Stimulated activated naive CD8-positive, alpha-beta T cell treated with anti-CD3 and anti-CD28 coated beads, Interleukin-15, amount 100 ng/mL, for 72 hours (primary cell): ENCODE data around the gene ZNF516.

Experiments used
- ATAC-seq: fragments of 150-1000 bp; cut with Tn5 transposase; 2 replicates; pipeline ENCODE4 v1.10.0; 2021; ENCODE audit warnings: mild to moderate bottlenecking, moderate library complexity
- DNase-seq, 2 donors: peaks; one replicate each; pipeline ENCODE4 v3.0.0; 2021 to 2022
- H3K27ac Mint-ChIP-seq, 2 donors: one replicate each; pipeline ENCODE4 v1.8.0; 2022; ENCODE audit warnings: mild to moderate bottlenecking in 2 of 2, mixed read lengths in 2 of 2, moderate library complexity in 2 of 2
- H3K27me3 Mint-ChIP-seq: one replicate; pipeline ENCODE4 v1.8.0; 2022; ENCODE audit warnings: mixed read lengths
- H3K4me1 Mint-ChIP-seq: one replicate; pipeline ENCODE4 v1.8.0; 2022; ENCODE audit warnings: mild to moderate bottlenecking, mixed read lengths
- H3K4me3 Mint-ChIP-seq, 2 donors: one replicate each; pipeline ENCODE4 v1.8.0; 2022; ENCODE audit warnings: mild to moderate bottlenecking in 2 of 2, mixed read lengths in 2 of 2, moderate library complexity in 1 of 2
- H3K9me3 Mint-ChIP-seq, 2 donors: one replicate each; pipeline ENCODE4 v1.8.0; 2022; ENCODE audit warnings: mixed read lengths in 2 of 2

The ZNF516 gene

GRCh38 chr18:76380791-76381405, 114.1 kb downstream of the ZNF516 start:
- Mint-ChIP-seq H3K4me3 (no peak overlapping the region), H3K4me1 (peaks cover 53% of the 10 kb centered on the region), H3K9me3 (peaks cover under 1 to 1% of the 10 kb centered on the region in 2 donors), H3K27ac (no peak overlapping the region), H3K27me3 (no peaks in the 10 kb centered on the region)
- ATAC-seq (no peak), DNase-seq (peak; percentile 27 to 30)

- DNase-seq (no peak), ATAC-seq (no peak)
- Mint-ChIP-seq H3K9me3 (peaks cover 7 to 8% of the 10 kb centered on the region in 2 donors), H3K4me3 (no peak overlapping the region), H3K27ac (peak overlapping the region in 1 of 2 donors; percentile 19), H3K27me3 (no peaks in the 10 kb centered on the region), H3K4me1 (peaks cover 56% of the 10 kb centered on the region)
These were observed 114.8 kb downstream of the ZNF516 start for GRCh38 chr18:76380127-76380729.

- ATAC-seq = no peak
- no peaks in the 10 kb centered on the region for H3K27me3 Mint-ChIP-seq
- peak overlapping the region in 1 of 2 donors; percentile 19 for H3K27ac Mint-ChIP-seq
- no peak overlapping the region for H3K4me3 Mint-ChIP-seq
- no peak for DNase-seq
- H3K4me1 Mint-ChIP-seq = peaks cover 56% of the 10 kb centered on the region
- peaks cover 12 to 14% of the 10 kb centered on the region in 2 donors for H3K9me3 Mint-ChIP-seq
These were observed 115.6 kb downstream of the ZNF516 start for GRCh38 chr18:76379226-76380126.

GRCh38 chr18:76378526-76379215, 116.4 kb downstream of the ZNF516 start:
- H3K27me3 Mint-ChIP-seq = no peaks in the 10 kb centered on the region
- DNase-seq (no peak), ATAC-seq (no peak)
- no peak overlapping the region for H3K27ac Mint-ChIP-seq
- peaks cover 60% of the 10 kb centered on the region for H3K4me1 Mint-ChIP-seq
- H3K4me3 Mint-ChIP-seq = no peak overlapping the region
- peaks cover 12 to 14% of the 10 kb centered on the region in 2 donors for H3K9me3 Mint-ChIP-seq

- Mint-ChIP-seq H3K27me3 (no peaks in the 10 kb centered on the region), H3K4me1 (peaks cover 68% of the 10 kb centered on the region), H3K4me3 (no peak overlapping the region), H3K9me3 (peaks cover 12 to 14% of the 10 kb centered on the region in 2 donors), H3K27ac (peak overlapping the region; percentile 77 to 95)
- ATAC-seq = no peak
- DNase-seq = no peak
These were observed 117.7 kb downstream of the ZNF516 start for GRCh38 chr18:76377359-76377756.

- peak overlapping the region in 1 of 2 donors; percentile 39 for H3K4me3 Mint-ChIP-seq
- peaks cover 12 to 14% of the 10 kb centered on the region in 2 donors for H3K9me3 Mint-ChIP-seq
- H3K27ac Mint-ChIP-seq = peak overlapping the region; percentile 77 to 95
- DNase-seq (peak; percentile 69 to 81), ATAC-seq (peak; percentile 72)
- peaks cover 68% of the 10 kb centered on the region for H3K4me1 Mint-ChIP-seq
- H3K27me3 Mint-ChIP-seq = no peaks in the 10 kb centered on the region
These were observed 118.2 kb downstream of the ZNF516 start for GRCh38 chr18:76376668-76377358.

GRCh38 chr18:76376225-76376624, 118.8 kb downstream of the ZNF516 start:
- Mint-ChIP-seq H3K27ac (peak overlapping the region; percentile 77 to 95), H3K4me3 (peak overlapping the region; percentile 66 to 73), H3K9me3 (peaks cover 12 to 14% of the 10 kb centered on the region in 2 donors), H3K4me1 (peaks cover 68% of the 10 kb centered on the region), H3K27me3 (no peaks in the 10 kb centered on the region)
- DNase-seq (no peak), ATAC-seq (no peak)

- peak overlapping the region; percentile 66 to 73 for H3K4me3 Mint-ChIP-seq
- peaks cover 70% of the 10 kb centered on the region for H3K4me1 Mint-ChIP-seq
- ATAC-seq (peak; percentile 83), DNase-seq (peak; percentile 63 to 73)
- H3K27ac Mint-ChIP-seq = peak overlapping the region; percentile 90 to 92
- H3K9me3 Mint-ChIP-seq = peaks cover 12 to 14% of the 10 kb centered on the region in 2 donors
- H3K27me3 Mint-ChIP-seq = no peaks in the 10 kb centered on the region
These were observed 120.4 kb downstream of the ZNF516 start for GRCh38 chr18:76374330-76375281.

GRCh38 chr18:76373297-76373696, 121.7 kb downstream of the ZNF516 start:
- Mint-ChIP-seq H3K4me3 (peak overlapping the region in 1 of 2 donors; percentile 69), H3K27ac (no peak overlapping the region), H3K27me3 (no peaks in the 10 kb centered on the region), H3K9me3 (peaks cover 12 to 14% of the 10 kb centered on the region in 2 donors), H3K4me1 (peaks cover 82% of the 10 kb centered on the region)
- DNase-seq (no peak), ATAC-seq (no peak)

GRCh38 chr18:76371301-76372203, 123.5 kb downstream of the ZNF516 start:
- Mint-ChIP-seq H3K4me1 (peaks cover 80% of the 10 kb centered on the region), H3K4me3 (no peak overlapping the region), H3K27ac (no peak overlapping the region), H3K27me3 (no peaks in the 10 kb centered on the region), H3K9me3 (peaks cover 14 to 17% of the 10 kb centered on the region in 2 donors)
- no peak for DNase-seq
- no peak for ATAC-seq

GRCh38 chr18:76370686-76371085, 124.4 kb downstream of the ZNF516 start:
- Mint-ChIP-seq H3K9me3 (peaks cover 10 to 15% of the 10 kb centered on the region in 2 donors), H3K27ac (no peak overlapping the region), H3K4me3 (no peak overlapping the region), H3K27me3 (no peaks in the 10 kb centered on the region), H3K4me1 (peaks cover 80% of the 10 kb centered on the region)
- ATAC-seq (no peak), DNase-seq (no peak)

- H3K9me3 Mint-ChIP-seq = peaks cover 5 to 10% of the 10 kb centered on the region in 2 donors
- H3K27me3 Mint-ChIP-seq = no peaks in the 10 kb centered on the region
- peaks cover 79% of the 10 kb centered on the region for H3K4me1 Mint-ChIP-seq
- DNase-seq (no peak), ATAC-seq (no peak)
- H3K27ac Mint-ChIP-seq = no peak overlapping the region
- H3K4me3 Mint-ChIP-seq = no peak overlapping the region
These were observed 124.8 kb downstream of the ZNF516 start for GRCh38 chr18:76370201-76370600.

- Mint-ChIP-seq H3K27me3 (no peaks in the 10 kb centered on the region), H3K27ac (no peak overlapping the region), H3K4me1 (peaks cover 76% of the 10 kb centered on the region), H3K9me3 (peaks cover 1 to 6% of the 10 kb centered on the region in 2 donors), H3K4me3 (no peak overlapping the region)
- no peak for ATAC-seq
- no peak for DNase-seq
These were observed 125.3 kb downstream of the ZNF516 start for GRCh38 chr18:76369791-76370190.
